ENCODE measurements around the gene SLC6A19.
A peak's percentile ranks its signal among the peaks of the same experiment; 100 is the strongest.

Gene SLC6A19

GRCh38 chr5:1166370-1166769, 35.0 kb upstream of the SLC6A19 start:
- no peak for DNase-seq (ENCODE audit: low read depth)

GRCh38 chr5:1167361-1167727, 34.1 kb upstream of the SLC6A19 start:
- DNase-seq (ENCODE audit: low read depth) = no peak

- peak; percentile 42 for DNase-seq (ENCODE audit: low read depth)
Measured at GRCh38 chr5:1167728-1168709, 33.4 kb upstream of the SLC6A19 start.

- no peak for DNase-seq (ENCODE audit: low read depth)
Measured at GRCh38 chr5:1168796-1169195, 32.6 kb upstream of the SLC6A19 start.

- no peak for DNase-seq (ENCODE audit: low read depth)
Measured at GRCh38 chr5:1169211-1170115, 31.9 kb upstream of the SLC6A19 start.

GRCh38 chr5:1171340-1171941, 30.0 kb upstream of the SLC6A19 start:
- DNase-seq (ENCODE audit: low read depth) = no peak

- DNase-seq (ENCODE audit: low read depth) = no peak
Measured at GRCh38 chr5:1172007-1172581, 29.3 kb upstream of the SLC6A19 start.

GRCh38 chr5:1172670-1173404, 28.6 kb upstream of the SLC6A19 start:
- DNase-seq (ENCODE audit: low read depth) = no peak

GRCh38 chr5:1173485-1174070, 27.8 kb upstream of the SLC6A19 start:
- no peak for DNase-seq (ENCODE audit: low read depth)

- DNase-seq (ENCODE audit: low read depth) = no peak
Measured at GRCh38 chr5:1174122-1174936, 27.1 kb upstream of the SLC6A19 start.

- DNase-seq (ENCODE audit: low read depth) = no peak
Measured at GRCh38 chr5:1175015-1175414, 26.4 kb upstream of the SLC6A19 start.

GRCh38 chr5:1175801-1176472, 25.5 kb upstream of the SLC6A19 start:
- no peak for DNase-seq (ENCODE audit: low read depth)

- DNase-seq (ENCODE audit: low read depth) = no peak
Measured at GRCh38 chr5:1176473-1177391, 24.7 kb upstream of the SLC6A19 start.

GRCh38 chr5:1177826-1178528, 23.4 kb upstream of the SLC6A19 start:
- no peak for DNase-seq (ENCODE audit: low read depth)

GRCh38 chr5:1178529-1179382, 22.6 kb upstream of the SLC6A19 start:
- no peak for DNase-seq (ENCODE audit: low read depth)

GRCh38 chr5:1179383-1179715, 22.0 kb upstream of the SLC6A19 start:
- DNase-seq (ENCODE audit: low read depth) = no peak

- no peak for DNase-seq (ENCODE audit: low read depth)
Measured at GRCh38 chr5:1180096-1180495, 21.3 kb upstream of the SLC6A19 start.

Data from activated T-helper 1 cell treated with Interleukin-2 at 50 U/mL for 16 hours (primary cell).